DMS153 treated with DMSO at 0.1 percent for 48 hours (cell line): ENCODE results near the gene RBM4B.

Experiments
- DNase-seq: peaks from one replicate; lab custom pipeline; 2025; ENCODE audit not compliant: unreplicated experiment; lab: John Stamatoyannopoulos, UW

Gene RBM4B

DNA sequence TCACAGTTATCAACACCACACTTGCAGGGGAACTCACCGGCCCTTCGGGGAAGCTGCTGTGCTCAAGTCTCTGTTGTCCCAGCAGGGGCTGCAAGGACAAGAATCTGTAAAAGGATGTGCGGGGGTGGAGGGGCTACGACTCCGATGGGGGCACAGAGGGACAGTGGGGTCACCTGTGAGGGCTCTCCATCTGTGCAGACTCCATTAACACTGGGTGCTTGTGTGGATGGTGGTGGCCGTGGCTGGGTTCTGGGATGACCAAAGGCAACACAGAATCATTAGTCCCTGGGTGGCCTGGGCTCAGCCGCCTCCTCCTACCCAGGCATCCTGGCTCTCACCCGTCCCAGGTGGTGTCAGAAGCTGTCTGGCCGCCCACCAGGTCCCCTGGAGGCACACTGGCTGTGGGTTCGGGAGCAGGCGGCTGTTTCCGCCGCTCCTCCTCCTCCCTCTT, 10.2 kb upstream of the RBM4B start:
- DNase-seq: no peak

GRCh38 chr11:66686801-66687750, 9.4 kb upstream of the RBM4B start:
- DNase-seq: no peak

GRCh38 chr11:66686100-66686785, 8.6 kb upstream of the RBM4B start:
- no peak for DNase-seq

DNA sequence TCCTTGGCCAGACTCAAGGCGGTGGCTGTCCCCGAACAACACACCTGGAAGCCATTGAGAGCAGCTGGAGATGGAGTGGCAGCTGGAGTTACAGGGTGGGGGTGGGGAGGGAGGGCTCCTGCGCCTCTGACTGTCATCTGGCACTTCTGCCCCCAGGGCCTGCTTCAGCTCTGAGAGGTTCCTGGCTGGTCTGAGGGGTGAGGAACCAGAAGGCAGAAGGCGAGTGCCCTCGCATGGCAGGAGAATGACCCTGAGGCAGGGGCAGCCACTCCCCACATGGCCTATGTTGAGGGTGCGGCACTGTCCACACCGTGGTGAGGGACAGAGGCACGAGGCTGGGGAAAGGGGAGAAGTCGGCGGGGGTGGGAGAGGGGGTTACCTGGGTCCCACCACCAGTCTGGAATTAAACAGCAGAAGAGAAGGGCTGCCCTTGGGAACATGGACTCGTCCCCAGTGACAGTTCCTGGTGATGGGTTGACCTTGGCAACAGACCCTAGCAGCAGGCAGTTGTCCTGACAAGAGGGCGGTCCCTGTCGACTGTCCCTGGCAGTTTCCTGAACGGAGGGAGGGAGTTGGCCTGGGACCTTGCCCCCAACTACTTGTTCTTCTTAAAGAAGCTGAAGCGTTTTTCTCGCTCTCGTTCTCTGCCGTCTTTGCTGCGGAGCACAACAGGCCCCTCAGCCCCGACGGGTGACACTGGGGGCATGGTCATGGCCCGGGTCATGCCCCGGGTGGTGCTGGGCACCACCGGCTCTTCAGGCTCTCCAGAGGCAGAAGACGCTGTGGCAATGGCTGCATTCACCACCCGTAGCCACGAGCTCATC, 7.8 kb upstream of the RBM4B start:
- DNase-seq: no peak

DNA sequence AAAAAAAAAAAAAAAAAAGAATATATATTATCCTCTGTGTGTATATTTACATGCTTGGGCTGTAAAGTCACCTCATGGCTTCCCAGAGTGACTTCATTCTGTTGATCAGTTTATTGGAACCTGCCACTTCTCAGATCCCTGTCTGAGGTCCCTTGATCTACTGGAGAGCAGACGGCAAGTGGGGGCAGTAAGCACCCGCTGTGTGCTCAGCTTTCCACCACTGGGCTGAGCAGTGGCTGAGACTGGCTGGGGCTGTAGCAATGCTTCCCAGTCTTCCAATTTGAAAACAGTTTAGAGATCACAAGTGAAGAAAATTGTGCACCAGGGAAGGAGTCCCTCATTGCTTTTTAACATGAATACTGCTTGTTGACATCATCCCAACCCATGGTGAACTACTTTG, 6.9 kb upstream of the RBM4B start:
- DNase-seq: no peak

- DNase-seq: no peak
These were observed 6.2 kb upstream of the RBM4B start for GRCh38 chr11:66683877-66684276.

DNA sequence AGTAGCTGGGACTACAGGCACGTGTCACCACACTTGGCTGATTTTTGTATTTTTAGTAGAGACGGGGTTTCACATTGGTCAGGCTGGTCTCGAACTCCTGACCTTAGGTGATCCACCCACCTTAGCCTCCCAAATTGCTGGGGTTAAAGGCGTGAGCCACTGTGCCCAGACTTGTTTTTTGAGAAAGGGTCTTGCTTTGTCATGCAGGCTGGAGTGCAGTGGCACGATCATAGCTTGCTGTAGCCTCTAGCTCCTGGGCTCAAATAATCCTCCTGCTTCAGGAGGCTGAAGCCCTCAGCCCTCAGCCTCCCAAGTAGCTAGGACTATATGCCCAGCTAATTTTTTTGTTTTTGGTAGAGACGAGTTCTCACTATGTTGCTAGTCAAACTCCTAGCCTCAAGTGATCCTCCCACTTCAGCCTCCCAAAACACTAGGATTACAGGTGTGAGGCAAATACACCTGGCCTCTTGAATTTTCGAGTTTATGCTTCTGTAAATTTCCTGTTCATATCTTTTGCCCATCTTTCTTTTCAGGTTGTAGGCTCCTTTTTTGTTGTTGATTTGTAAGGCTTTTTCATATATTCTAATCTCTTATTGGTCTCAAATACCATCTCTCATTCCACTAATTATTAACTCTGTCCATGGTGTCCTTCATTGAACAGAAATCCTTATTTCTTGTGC, 3.4 kb upstream of the RBM4B start:
- DNase-seq: no peak

GRCh38 chr11:66676931-66677598, 622 bp downstream of the RBM4B start:
- DNase-seq: no peak

DNA sequence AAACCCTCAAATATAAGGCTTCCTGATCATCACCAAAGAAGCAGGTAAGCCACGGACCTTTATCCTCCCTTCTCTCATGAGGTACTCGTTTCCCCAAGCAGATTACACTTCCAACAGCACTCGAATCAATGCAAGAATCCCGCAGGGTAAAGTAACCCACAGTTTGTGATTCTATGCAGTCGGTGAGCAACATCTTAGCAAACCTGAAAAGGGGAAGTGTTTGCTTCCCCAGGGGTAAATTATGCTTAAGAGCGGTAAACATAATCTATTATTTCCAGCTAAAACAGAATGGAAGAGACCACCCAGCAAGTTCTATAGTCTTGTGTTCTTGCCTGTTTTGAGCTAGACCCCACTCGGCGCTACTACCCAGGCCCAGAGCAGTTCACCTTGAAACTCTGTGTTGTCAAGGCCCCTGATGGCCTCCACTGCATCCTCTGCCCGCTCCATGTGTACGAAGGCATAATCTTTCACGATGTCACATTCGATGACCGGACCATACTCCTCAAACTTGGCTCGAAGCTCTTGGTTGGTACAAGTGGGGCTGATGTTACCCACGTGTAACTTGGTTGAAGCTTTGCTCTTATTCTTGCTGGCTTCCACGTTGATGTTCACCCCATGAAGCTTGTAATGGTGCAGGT, 1.3 kb downstream of the RBM4B start:
- no peak for DNase-seq

- DNase-seq: no peak
These were observed 2.6 kb downstream of the RBM4B start for GRCh38 chr11:66674964-66675602.

DNA sequence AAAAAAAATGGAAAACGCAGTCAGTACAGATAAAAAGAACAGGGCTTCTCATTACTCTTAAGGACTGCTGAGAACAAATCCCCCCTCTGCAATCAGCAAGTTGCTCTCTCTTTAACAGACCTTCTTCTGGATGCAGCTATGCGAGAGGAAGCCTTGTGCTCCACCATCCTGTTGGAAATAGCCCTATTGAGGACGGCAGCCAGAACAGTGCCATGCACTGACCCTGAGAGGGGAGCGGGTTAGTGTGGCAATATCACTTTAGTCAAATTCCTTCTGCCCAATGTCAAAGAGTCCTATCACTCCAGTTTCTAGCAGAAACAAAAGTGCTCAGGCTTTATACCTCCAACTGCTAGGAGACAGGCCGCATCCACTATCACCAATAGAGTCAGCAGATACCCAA, 6.9 kb downstream of the RBM4B start:
- no peak for DNase-seq

DNA sequence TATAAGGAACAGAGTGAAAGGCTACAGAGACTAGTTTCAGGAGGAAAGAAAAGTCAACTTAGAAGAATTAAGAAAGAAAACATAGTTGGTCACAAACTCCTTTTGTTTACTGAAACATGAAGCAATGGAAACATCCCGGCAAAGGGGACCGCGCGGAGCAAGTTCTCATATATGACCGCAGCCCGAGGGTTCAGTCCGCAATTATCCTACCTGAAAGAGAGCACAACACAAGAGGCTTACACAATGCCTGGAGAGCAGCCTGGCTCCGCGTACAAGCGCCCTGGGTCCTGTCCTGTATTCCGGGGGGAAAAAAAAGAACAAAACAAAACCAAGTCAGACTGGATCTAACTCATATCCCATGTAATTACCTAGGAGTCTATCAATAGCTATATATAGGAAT, 12.3 kb downstream of the RBM4B start:
- DNase-seq: no peak

DNA sequence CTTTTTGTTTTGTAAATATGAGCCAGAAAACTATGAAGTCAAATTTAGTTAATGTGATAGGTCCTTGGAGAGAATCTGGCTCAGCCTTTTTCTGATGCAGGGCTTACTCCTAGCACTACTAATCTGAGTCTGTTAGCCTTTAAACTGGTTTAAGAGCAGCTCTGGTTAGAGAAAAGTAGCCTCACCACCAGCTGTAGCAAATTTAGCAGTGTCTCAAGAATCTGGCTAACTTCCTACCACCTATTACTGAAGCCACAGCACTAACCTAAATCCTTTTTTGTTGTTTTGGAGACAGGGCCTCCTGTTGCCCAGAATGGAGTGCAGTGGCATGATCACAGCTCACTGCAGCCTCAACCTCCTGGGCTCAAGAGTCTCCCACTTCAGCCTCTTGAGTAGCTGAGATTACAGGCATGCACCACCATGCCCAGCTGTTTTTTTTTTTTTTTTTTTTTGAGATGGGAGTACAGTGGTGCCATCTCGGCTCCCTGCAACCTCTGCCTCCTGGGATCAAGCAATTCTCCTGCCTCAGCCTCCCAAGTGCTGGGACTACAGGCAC, 13.9 kb downstream of the RBM4B start:
- DNase-seq: no peak

- no peak for DNase-seq
These were observed 17.9 kb downstream of the RBM4B start for GRCh38 chr11:66659763-66660162.

DNA sequence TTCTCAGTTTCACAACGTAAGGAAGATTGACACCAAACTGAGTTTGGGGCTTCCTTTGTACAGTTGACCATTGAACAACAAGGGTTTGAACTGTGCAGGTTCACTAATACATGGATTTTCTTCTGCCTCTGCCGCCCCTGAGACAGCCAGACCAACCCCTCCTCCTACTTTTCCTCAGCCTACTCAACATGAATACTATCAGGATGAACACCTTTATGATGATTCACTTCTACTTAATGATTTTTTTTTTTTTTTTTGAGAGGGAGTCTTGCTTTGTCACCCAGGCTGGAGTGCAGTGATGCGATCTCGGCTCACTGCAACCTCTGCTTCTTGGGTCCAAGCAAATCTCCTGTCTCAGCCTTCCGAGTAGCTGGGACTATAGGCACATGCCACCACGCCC, 24.6 kb downstream of the RBM4B start:
- no peak for DNase-seq

DNA sequence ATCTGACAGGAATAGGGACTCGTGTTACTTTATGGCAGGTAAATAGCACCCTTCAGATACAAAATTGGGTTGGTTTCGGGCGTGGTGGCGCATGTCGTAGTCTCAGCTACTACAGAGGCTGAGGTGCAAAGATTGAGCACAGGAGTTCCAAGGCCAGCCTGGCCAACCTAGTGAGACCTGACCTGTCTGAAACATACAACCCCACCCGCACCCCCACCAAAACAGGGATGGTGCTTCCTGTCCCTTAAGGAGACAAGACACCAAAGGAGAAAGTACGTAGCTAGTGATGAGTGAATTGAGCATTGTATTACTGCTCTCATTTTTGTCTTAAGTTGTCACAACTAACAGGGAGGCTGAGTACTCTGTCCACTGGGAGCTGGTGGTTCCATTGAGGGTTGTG, 25.0 kb downstream of the RBM4B start:
- DNase-seq: no peak

DNA sequence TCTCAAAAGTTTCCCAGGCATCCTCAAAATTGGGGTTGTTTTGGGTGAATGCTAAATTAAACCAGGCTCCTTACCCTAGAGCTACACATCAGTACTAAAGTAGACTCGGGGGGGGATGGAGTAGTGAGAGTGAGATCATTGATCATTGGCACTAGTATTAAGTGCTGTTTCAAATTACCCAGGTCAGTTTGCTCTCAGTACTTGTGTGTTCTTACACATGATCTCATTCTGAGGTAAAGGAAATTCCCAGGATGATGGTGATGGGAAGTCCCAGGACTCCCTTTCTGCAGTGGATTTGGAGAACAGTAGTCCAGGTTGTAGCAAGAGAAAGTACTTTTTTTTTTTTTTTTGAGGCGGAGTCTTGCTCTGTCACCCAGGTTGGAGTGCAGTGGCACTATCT, 26.7 kb downstream of the RBM4B start:
- no peak for DNase-seq

GRCh38 chr11:66649903-66650302, 27.8 kb downstream of the RBM4B start:
- DNase-seq: no peak

GRCh38 chr11:66646828-66647227, 30.9 kb downstream of the RBM4B start:
- DNase-seq: no peak
